ENCODE results near the gene PKDREJ. TPM values are rescaled to one million over a fixed set of nuclear protein-coding genes. Genes with fewer than 3 reads are reported as not detected.

The PKDREJ gene
- total RNA-seq, 1 experiment from 2014 or later: not detected

DNA sequence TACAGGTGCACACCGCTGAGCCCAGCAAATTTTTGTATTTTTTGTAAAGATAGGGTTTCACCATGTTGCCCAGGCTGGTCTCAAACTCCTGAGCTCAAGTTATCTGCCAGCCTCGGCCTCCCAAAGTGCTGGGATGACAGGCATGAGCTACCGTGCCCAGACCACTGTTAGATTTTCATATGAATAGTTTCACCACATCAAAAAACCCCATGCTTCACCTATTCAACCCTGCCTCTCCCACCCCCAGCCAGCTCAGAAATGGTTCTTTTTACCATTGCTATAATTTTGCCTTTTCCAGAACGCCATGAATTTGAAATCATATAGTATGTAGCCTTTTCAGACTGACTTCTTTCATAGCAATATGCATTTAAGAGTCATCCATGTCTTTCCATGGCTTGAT, 50.9 kb downstream of the PKDREJ start:
- Histone ChIP-seq H3K9me3 (ENCODE audit: insufficient read depth, low read depth) (0 out of 2 replicates have a peak, but pooled peaks cover 4% of the 10 kb centered on the region), H3K27me3 (ENCODE audit: insufficient read depth, low read depth) (no peaks in the 10 kb centered on the region), H3K4me3 (no peak overlapping the region), H3K4me2 (no peak overlapping the region), H3K79me2 (ENCODE audit: low read depth) (no peaks in the 10 kb centered on the region), H3K36me3 (ENCODE audit: low read depth) (0 out of 2 replicates have a peak, but pooled peaks cover 4% of the 10 kb centered on the region), H4K20me1 (ENCODE audit: insufficient read depth) (no peaks in the 10 kb centered on the region), H2AFZ (no peak overlapping the region), H3K27ac (no peak overlapping the region), H3K4me1 (replicated peaks; ENCODE audit: insufficient read depth) (no peaks in the 10 kb centered on the region), H3F3A (ENCODE audit: insufficient read depth, low read depth) (no peaks in the 10 kb centered on the region), H3K9me2 (ENCODE audit: insufficient read depth) (no peaks in the 10 kb centered on the region)
- POLR2A ChIA-PET (ENCODE audit: unreplicated experiment): interaction anchor here (0.6 kb wide), 1 partner anchor 14 kb away, joined by 7 read pairs; no protein-coding TSS in a partner anchor
- BruUV-seq (replicated peaks): no TSS peak
- intact Hi-C loops (cut with micrococcal nuclease; ENCODE audit: unreplicated experiment): no loop called here
- DNase-seq: no peak
- CTCF ChIA-PET: no interaction called here
- TF ChIP-seq CTCF (conservative IDR thresholded peaks at IDR 0.05) (no peak), EZH2 (IDR thresholded peaks at IDR 0.05; ENCODE audit: low read depth) (no peak)

DNA sequence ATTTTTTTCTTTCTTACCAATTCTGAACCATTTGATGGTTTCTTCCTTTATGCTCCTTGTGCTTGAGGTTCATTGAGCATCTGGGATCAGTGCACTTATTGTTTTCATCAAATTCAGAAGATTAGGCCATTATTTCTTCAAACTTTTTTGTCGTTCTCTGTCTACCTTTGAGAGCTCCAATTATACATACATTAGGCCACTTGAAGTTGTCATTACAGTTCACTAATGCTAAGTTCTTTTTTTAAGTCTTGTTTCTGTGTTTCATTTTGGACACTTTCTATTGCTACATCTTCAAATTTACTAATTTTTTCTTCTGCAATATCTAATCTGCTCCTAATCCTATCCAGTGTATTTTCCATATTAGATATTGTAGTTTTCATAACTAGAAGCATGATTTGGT, 53.9 kb downstream of the PKDREJ start:
- intact Hi-C loops (cut with micrococcal nuclease; ENCODE audit: unreplicated experiment): no loop called here
- TF ChIP-seq CTCF (conservative IDR thresholded peaks at IDR 0.05) (no peak), EZH2 (IDR thresholded peaks at IDR 0.05; ENCODE audit: low read depth) (no peak)
- no TSS peak for BruUV-seq (replicated peaks)
- no peaks in the 10 kb centered on the region for H3K79me2 ChIP-seq (ENCODE audit: low read depth)
- H4K20me1 ChIP-seq (ENCODE audit: insufficient read depth): no peaks in the 10 kb centered on the region
- H3K4me2 ChIP-seq: no peak overlapping the region
- no peaks in the 10 kb centered on the region for H3K9me2 ChIP-seq (ENCODE audit: insufficient read depth)
- no peak overlapping the region for H3K4me3 ChIP-seq
- no peak overlapping the region for H2AFZ ChIP-seq
- ChIA-PET POLR2A (ENCODE audit: unreplicated experiment) (no interaction called here), CTCF (no interaction called here)
- no peaks in the 10 kb centered on the region for H3F3A ChIP-seq (ENCODE audit: insufficient read depth, low read depth)
- no peak overlapping the region for H3K27ac ChIP-seq
- H3K4me1 ChIP-seq (replicated peaks; ENCODE audit: insufficient read depth): no peaks in the 10 kb centered on the region
- 0 out of 2 replicates have a peak, but pooled peaks cover 4% of the 10 kb centered on the region for H3K36me3 ChIP-seq (ENCODE audit: low read depth)
- no peak for DNase-seq
- no peaks in the 10 kb centered on the region for H3K27me3 ChIP-seq (ENCODE audit: insufficient read depth, low read depth)
- 0 out of 2 replicates have a peak, but pooled peaks cover 4% of the 10 kb centered on the region for H3K9me3 ChIP-seq (ENCODE audit: insufficient read depth, low read depth)

Other genes starting within 250 kb of the PKDREJ start
- gene PPARA, start 112.8 kb downstream of the PKDREJ start, total RNA-seq (2021): 43.9 and 48.7 TPM in 2 replicates
- gene CDPF1, start 13.1 kb downstream of the PKDREJ start, total RNA-seq (2021): 15.0 and 16.0 TPM in 2 replicates
- gene TTC38, start 4.7 kb upstream of the PKDREJ start, total RNA-seq (2021): 13.1 and 15.2 TPM in 2 replicates
- gene GTSE1, start 33.5 kb upstream of the PKDREJ start, total RNA-seq (2021): 51.5 and 64.6 TPM in 2 replicates
- 51.5 and 58.2 TPM in 2 replicates for gene TRMU, start 72.4 kb upstream of the PKDREJ start, total RNA-seq (2021)